ENCODE measurements around the gene CNOT3. TPM values are rescaled to one million over a fixed set of nuclear protein-coding genes. Genes with fewer than 3 reads are reported as not detected.

Gene CNOT3
- total and polyA plus RNA-seq, 7 experiments from 2014 or later, result 10.1 to 84.6 (median 41.2) TPM

GRCh38 chr19:54152878-54153524 is 15.4 kb downstream of the CNOT3 start:
- CTCF ChIA-PET, result no interaction called here
- Histone ChIP-seq H3K27me3 (ENCODE audit: control insufficient read depth in 2 of 2, insufficient read depth in 2 of 2, low read length in 2 of 2) (no peaks in the 10 kb centered on the region), H3K4me3 (ENCODE audit: low read length) (no peak overlapping the region), H3K36me3 (ENCODE audit: control insufficient read depth in 2 of 3, insufficient read depth in 3 of 3, low read length in 3 of 3) (peaks cover 10 to 100% (median 38%) of the 10 kb centered on the region in 3 experiments), H3K27ac (ENCODE audit: low read depth, low read length) (peak overlapping the region; percentile 52), H3K9me3 (ENCODE audit: control insufficient read depth in 2 of 3, low read length in 3 of 3) (no peaks in the 10 kb centered on the region), H3K4me1 (ENCODE audit: control insufficient read depth in 2 of 2, insufficient read depth in 2 of 2, low read length in 2 of 2) (peaks cover 15 to 34% of the 10 kb centered on the region in 2 donors)
- ATAC-seq, result no peak
- H3K27ac Mint-ChIP-seq, result peak overlapping the region in 3 of 9 donors; percentile 23 to 91 (median 86)
- POLR2A ChIA-PET, result interaction anchor here (0.6 to 11.2 kb wide), 2 partner anchors 12 to 59 kb away, joined by 3 to 173 read pairs; partner anchors contain the start of gene CNOT3
- peak overlapping the region in 2 of 10 donors; percentile 36 to 39 for H3K4me3 Mint-ChIP-seq
- peaks cover 22 to 46% (median 42%) of the 10 kb centered on the region in 7 donors for H3K4me1 Mint-ChIP-seq
- H3K9me3 Mint-ChIP-seq, result peaks cover 0 to 3% (median 0%) of the 10 kb centered on the region in 11 donors
- intact Hi-C loops (cut with micrococcal nuclease), result no loop called here
- H3K27me3 Mint-ChIP-seq, result no peaks in the 10 kb centered on the region
- H3K36me3 Mint-ChIP-seq, result peaks cover 14 to 39% (median 28%) of the 10 kb centered on the region in 5 donors
- DNase-seq, result no peak

GRCh38 chr19:54153731-54154326 is 16.3 kb downstream of the CNOT3 start:
- Histone ChIP-seq H3K4me1 (ENCODE audit: control insufficient read depth in 2 of 2, insufficient read depth in 2 of 2, low read length in 2 of 2) (peaks cover 24 to 43% of the 10 kb centered on the region in 2 donors), H3K9me3 (ENCODE audit: control insufficient read depth in 2 of 3, low read length in 3 of 3) (no peaks in the 10 kb centered on the region), H3K27me3 (ENCODE audit: control insufficient read depth in 2 of 2, insufficient read depth in 2 of 2, low read length in 2 of 2) (no peaks in the 10 kb centered on the region), H3K27ac (ENCODE audit: low read depth, low read length) (peak overlapping the region; percentile 52), H3K36me3 (ENCODE audit: control insufficient read depth in 2 of 3, insufficient read depth in 3 of 3, low read length in 3 of 3) (peaks cover 10 to 95% (median 41%) of the 10 kb centered on the region in 3 experiments), H3K4me3 (ENCODE audit: low read length) (no peak overlapping the region)
- Mint-ChIP-seq H3K36me3 (peaks cover 14 to 43% (median 27%) of the 10 kb centered on the region in 5 donors), H3K9me3 (peaks cover 0 to 6% (median 0%) of the 10 kb centered on the region in 11 donors), H3K27ac (peak overlapping the region; percentile 31 to 96 (median 85)), H3K4me3 (peak overlapping the region in 6 of 10 donors; percentile 21 to 78 (median 68)), H3K27me3 (no peaks in the 10 kb centered on the region), H3K4me1 (peaks cover 29 to 54% (median 50%) of the 10 kb centered on the region in 7 donors)
- intact Hi-C loops (cut with micrococcal nuclease), result no loop called here
- ATAC-seq (no peak), DNase-seq (no peak)
- CTCF ChIA-PET, result no interaction called here
- POLR2A ChIA-PET, result interaction anchor here (11.2 kb wide), 1 partner anchor 13 kb away, joined by 173 read pairs; the partner anchor contains the start of gene CNOT3

- H3K4me3 Mint-ChIP-seq, result peak overlapping the region; percentile 47 to 78 (median 67)
- H3K27me3 ChIP-seq (ENCODE audit: control insufficient read depth in 2 of 2, insufficient read depth in 2 of 2, low read length in 2 of 2), result no peaks in the 10 kb centered on the region
- H3K4me1 Mint-ChIP-seq, result peaks cover 29 to 63% (median 55%) of the 10 kb centered on the region in 7 donors
- ChIA-PET CTCF (interaction anchor here (1.0 kb wide), 1 partner anchor 18 kb away, joined by 4 read pairs; no protein-coding TSS in a partner anchor), POLR2A (interaction anchor here (2.0 to 11.2 kb wide), 2 partner anchors 14 to 35 kb away, joined by 7 to 173 read pairs; partner anchors contain the start of genes CNOT3 and MBOAT7)
- intact Hi-C loops (cut with micrococcal nuclease), result no loop called here
- peaks cover 27 to 44% of the 10 kb centered on the region in 2 donors for H3K4me1 ChIP-seq (ENCODE audit: control insufficient read depth in 2 of 2, insufficient read depth in 2 of 2, low read length in 2 of 2)
- DNase-seq (peak in 7 of 9 donors; percentile 61 to 79 (median 72)), ATAC-seq (no peak)
- H3K27me3 Mint-ChIP-seq, result no peaks in the 10 kb centered on the region
- H3K9me3 ChIP-seq (ENCODE audit: control insufficient read depth in 2 of 3, low read length in 3 of 3), result no peaks in the 10 kb centered on the region
- peaks cover 10 to 90% (median 37%) of the 10 kb centered on the region in 3 experiments for H3K36me3 ChIP-seq (ENCODE audit: control insufficient read depth in 2 of 3, insufficient read depth in 3 of 3, low read length in 3 of 3)
- peak overlapping the region; percentile 65 to 96 (median 85) for H3K27ac Mint-ChIP-seq
- peaks cover 0 to 9% (median 0%) of the 10 kb centered on the region in 11 donors for H3K9me3 Mint-ChIP-seq
- peaks cover 13 to 38% (median 24%) of the 10 kb centered on the region in 5 donors for H3K36me3 Mint-ChIP-seq
- H3K4me3 ChIP-seq (ENCODE audit: low read length), result peak overlapping the region; percentile 6
- H3K27ac ChIP-seq (ENCODE audit: low read depth, low read length), result peak overlapping the region; percentile 52
These were observed 17.2 kb downstream of the CNOT3 start for GRCh38 chr19:54154603-54155345.

- Histone ChIP-seq H3K4me1 (ENCODE audit: control insufficient read depth in 2 of 2, insufficient read depth in 2 of 2, low read length in 2 of 2) (peaks cover 34 to 50% of the 10 kb centered on the region in 2 donors), H3K36me3 (ENCODE audit: control insufficient read depth in 2 of 3, insufficient read depth in 3 of 3, low read length in 3 of 3) (peaks cover 10 to 81% (median 32%) of the 10 kb centered on the region in 3 experiments), H3K27me3 (ENCODE audit: control insufficient read depth in 2 of 2, insufficient read depth in 2 of 2, low read length in 2 of 2) (no peaks in the 10 kb centered on the region), H3K27ac (ENCODE audit: low read depth, low read length) (peak overlapping the region; percentile 52), H3K4me3 (ENCODE audit: low read length) (no peak overlapping the region), H3K9me3 (ENCODE audit: control insufficient read depth in 2 of 3, low read length in 3 of 3) (no peaks in the 10 kb centered on the region)
- Mint-ChIP-seq H3K4me1 (peaks cover 36 to 72% (median 65%) of the 10 kb centered on the region in 7 donors), H3K27me3 (no peaks in the 10 kb centered on the region), H3K36me3 (peaks cover 10 to 35% (median 24%) of the 10 kb centered on the region in 5 donors), H3K27ac (peak overlapping the region in 3 of 9 donors; percentile 45 to 76 (median 59)), H3K9me3 (peaks cover 0 to 10% (median 0%) of the 10 kb centered on the region in 11 donors), H3K4me3 (peak overlapping the region in 3 of 10 donors; percentile 4 to 38 (median 27))
- DNase-seq (no peak), ATAC-seq (no peak)
- CTCF ChIA-PET, result no interaction called here
- POLR2A ChIA-PET, result interaction anchor here (0.9 to 11.2 kb wide), 5 partner anchors 8 to 52 kb away, joined by 4 to 173 read pairs (median 6); partner anchors contain the start of genes CNOT3 and MBOAT7
- intact Hi-C loops (cut with micrococcal nuclease), result no loop called here
These were observed 18.1 kb downstream of the CNOT3 start for GRCh38 chr19:54155694-54156093.

- Mint-ChIP-seq H3K4me1 (peaks cover 41 to 76% (median 65%) of the 10 kb centered on the region in 7 donors), H3K36me3 (peaks cover 10 to 30% (median 21%) of the 10 kb centered on the region in 5 donors), H3K27me3 (no peaks in the 10 kb centered on the region), H3K27ac (peak overlapping the region in 4 of 9 donors; percentile 42 to 81 (median 70)), H3K4me3 (peak overlapping the region in 4 of 10 donors; percentile 2 to 67 (median 64)), H3K9me3 (peaks cover 0 to 10% (median 0%) of the 10 kb centered on the region in 11 donors)
- no peak overlapping the region for H3K27ac ChIP-seq (ENCODE audit: low read depth, low read length)
- intact Hi-C loops (cut with micrococcal nuclease), result no loop called here
- H3K27me3 ChIP-seq (ENCODE audit: control insufficient read depth in 2 of 2, insufficient read depth in 2 of 2, low read length in 2 of 2), result no peaks in the 10 kb centered on the region
- ATAC-seq (no peak), DNase-seq (no peak)
- peaks cover 35 to 52% of the 10 kb centered on the region in 2 donors for H3K4me1 ChIP-seq (ENCODE audit: control insufficient read depth in 2 of 2, insufficient read depth in 2 of 2, low read length in 2 of 2)
- ChIA-PET CTCF (no interaction called here), POLR2A (interaction anchor here (0.6 to 11.2 kb wide), 8 partner anchors 9 to 1265 kb away, joined by 3 to 173 read pairs (median 6); partner anchors contain the start of genes CNOT3, MBOAT7, PRPF31 and TFPT)
- no peaks in the 10 kb centered on the region for H3K9me3 ChIP-seq (ENCODE audit: control insufficient read depth in 2 of 3, low read length in 3 of 3)
- no peak overlapping the region for H3K4me3 ChIP-seq (ENCODE audit: low read length)
- H3K36me3 ChIP-seq (ENCODE audit: control insufficient read depth in 2 of 3, insufficient read depth in 3 of 3, low read length in 3 of 3), result peaks cover 10 to 73% (median 32%) of the 10 kb centered on the region in 3 experiments
These were observed 18.9 kb downstream of the CNOT3 start for GRCh38 chr19:54156490-54156889.

- peaks cover 10 to 26% (median 21%) of the 10 kb centered on the region in 5 donors for H3K36me3 Mint-ChIP-seq
- CTCF ChIA-PET, result no interaction called here
These were observed 19.4 kb downstream of the CNOT3 start for GRCh38 chr19:54156953-54157352.

More at GRCh38 chr19:54156953-54157352, 19.4 kb downstream of the CNOT3 start:
- Mint-ChIP-seq H3K27ac (peak overlapping the region in 7 of 9 donors; percentile 42 to 81 (median 72)), H3K9me3 (peaks cover 0 to 10% (median 0%) of the 10 kb centered on the region in 11 donors), H3K4me1 (peaks cover 46 to 80% (median 62%) of the 10 kb centered on the region in 7 donors), H3K4me3 (peak overlapping the region; percentile 14 to 71 (median 64)), H3K27me3 (no peaks in the 10 kb centered on the region)
- Histone ChIP-seq H3K4me1 (ENCODE audit: control insufficient read depth in 2 of 2, insufficient read depth in 2 of 2, low read length in 2 of 2) (peaks cover 35 to 56% of the 10 kb centered on the region in 2 donors), H3K27me3 (ENCODE audit: control insufficient read depth in 2 of 2, insufficient read depth in 2 of 2, low read length in 2 of 2) (no peaks in the 10 kb centered on the region), H3K27ac (ENCODE audit: low read depth, low read length) (no peak overlapping the region), H3K9me3 (ENCODE audit: control insufficient read depth in 2 of 3, low read length in 3 of 3) (no peaks in the 10 kb centered on the region), H3K4me3 (ENCODE audit: low read length) (no peak overlapping the region), H3K36me3 (ENCODE audit: control insufficient read depth in 2 of 3, insufficient read depth in 3 of 3, low read length in 3 of 3) (peaks cover 10 to 68% (median 32%) of the 10 kb centered on the region in 3 experiments)
- intact Hi-C loops (cut with micrococcal nuclease), result no loop called here
- POLR2A ChIA-PET, result interaction anchor here (0.6 to 11.2 kb wide), 7 partner anchors 9 to 1264 kb away, joined by 3 to 173 read pairs (median 6); partner anchors contain the start of genes CNOT3, MBOAT7, PRPF31 and TFPT
- DNase-seq (no peak), ATAC-seq (no peak)

Measured in naive thymus-derived CD4-positive, alpha-beta T cell (primary cell).